ENCODE results near the gene CARD11. TPM values are rescaled to one million over a fixed set of nuclear protein-coding genes. Genes with fewer than 3 reads are reported as not detected.

CARD11 gene
- total RNA-seq, 2 donors from 2014 or later, result 3.7 to 4.4 TPM

DNA sequence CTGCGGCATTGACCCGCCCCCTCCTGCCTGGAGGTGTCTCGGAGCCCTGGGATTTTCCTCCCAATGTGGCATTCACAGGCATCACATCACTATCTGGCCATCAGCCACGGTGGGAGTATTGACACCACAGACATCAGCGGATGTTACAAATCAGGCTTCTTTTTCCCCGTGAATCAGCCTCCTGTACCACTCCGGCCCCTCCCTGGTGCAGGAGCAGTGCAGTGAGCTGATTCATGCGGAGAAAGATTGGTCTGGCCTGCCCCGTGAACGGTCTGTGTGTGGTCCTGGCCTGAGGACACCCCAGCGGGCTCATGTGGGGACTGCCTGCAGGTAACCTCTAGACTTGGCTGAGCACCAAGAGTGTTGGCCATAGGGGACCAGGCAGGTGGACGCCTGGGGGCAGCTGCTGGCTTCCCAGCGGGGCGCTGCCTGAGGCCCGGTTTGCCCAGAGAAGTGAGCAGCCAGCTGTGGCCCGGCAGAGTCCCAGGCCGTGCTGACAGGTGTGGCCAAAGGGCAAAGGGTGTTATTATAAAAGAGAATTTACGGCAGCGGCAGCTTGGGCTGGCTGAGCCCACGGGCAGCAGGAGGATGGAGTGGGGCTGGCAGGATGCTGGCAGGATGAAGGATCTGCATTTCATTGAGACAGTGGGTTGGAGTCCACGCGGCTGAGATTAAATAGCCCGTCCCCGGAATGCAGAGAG is 167.5 kb downstream of the CARD11 start:
- no peak for TF ChIP-seq CTCF (IDR thresholded peaks at IDR 0.05)
- DNase-seq (ENCODE audit: low spot score) (no peak), ATAC-seq (ENCODE audit: insufficient number of reproducible peaks, low FRiP score, low read depth) (no peak)
- no peak overlapping the region for H3K4me3 ChIP-seq
- no peaks in the 10 kb centered on the region for H3K27me3 ChIP-seq (replicated peaks; ENCODE audit: insufficient read depth)
- H3K4me1 ChIP-seq (ENCODE audit: control insufficient read depth in 1 of 2, low read depth in 2 of 2), result no peaks in the 10 kb centered on the region
- no peak overlapping the region for H3K27ac ChIP-seq
- no peaks in the 10 kb centered on the region for H3K36me3 ChIP-seq
- no peaks in the 10 kb centered on the region for H3K9me3 ChIP-seq

DNA sequence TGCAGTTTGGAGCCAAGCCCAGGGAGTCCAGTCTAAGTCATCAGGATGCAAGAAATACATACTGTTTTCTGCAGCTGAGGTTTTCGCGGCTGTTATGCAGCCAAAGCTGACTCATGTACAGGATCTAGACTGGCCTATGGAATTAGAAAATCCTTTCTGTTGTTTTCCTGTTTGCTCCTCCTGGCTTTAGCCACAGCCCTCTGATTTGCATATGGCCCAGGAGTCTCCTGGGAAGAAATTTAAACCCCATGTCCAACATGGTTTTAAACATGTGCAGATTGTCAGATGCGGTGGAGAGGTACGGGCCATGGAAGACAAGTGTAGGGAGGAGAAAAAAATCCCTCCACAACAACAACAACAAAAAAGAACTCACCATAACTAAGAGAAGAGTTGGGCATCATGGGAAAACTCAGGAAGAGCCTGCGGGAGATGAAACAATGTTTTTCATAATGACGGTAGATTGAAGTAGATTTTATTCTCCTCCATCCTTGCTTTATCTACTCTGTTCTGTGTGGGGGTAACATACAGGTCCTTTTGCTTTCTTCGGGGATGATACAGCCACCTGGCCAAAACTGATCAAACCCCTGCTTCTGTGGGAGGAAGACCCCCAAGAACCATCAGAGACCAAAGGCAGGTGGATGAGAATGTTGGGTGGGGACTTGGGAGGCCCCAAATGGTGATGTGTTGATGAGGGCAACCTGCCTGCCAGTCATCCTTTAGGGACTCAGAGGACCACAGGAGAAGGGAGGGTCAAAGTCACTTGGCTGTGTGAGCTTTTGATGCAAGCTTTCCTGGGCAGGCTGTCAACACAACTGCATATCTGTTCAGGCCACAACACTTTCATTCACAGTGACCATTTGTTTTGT is 169.7 kb downstream of the CARD11 start:
- ATAC-seq (ENCODE audit: insufficient number of reproducible peaks, low FRiP score, low read depth) (no peak), DNase-seq (ENCODE audit: low spot score) (no peak)
- no peaks in the 10 kb centered on the region for H3K4me1 ChIP-seq (ENCODE audit: control insufficient read depth in 1 of 2, low read depth in 2 of 2)
- H3K27ac ChIP-seq, result no peak overlapping the region
- TF ChIP-seq CTCF (IDR thresholded peaks at IDR 0.05), result no peak
- H3K36me3 ChIP-seq, result no peaks in the 10 kb centered on the region
- no peaks in the 10 kb centered on the region for H3K27me3 ChIP-seq (replicated peaks; ENCODE audit: insufficient read depth)
- H3K4me3 ChIP-seq, result no peak overlapping the region
- H3K9me3 ChIP-seq, result no peaks in the 10 kb centered on the region

DNA sequence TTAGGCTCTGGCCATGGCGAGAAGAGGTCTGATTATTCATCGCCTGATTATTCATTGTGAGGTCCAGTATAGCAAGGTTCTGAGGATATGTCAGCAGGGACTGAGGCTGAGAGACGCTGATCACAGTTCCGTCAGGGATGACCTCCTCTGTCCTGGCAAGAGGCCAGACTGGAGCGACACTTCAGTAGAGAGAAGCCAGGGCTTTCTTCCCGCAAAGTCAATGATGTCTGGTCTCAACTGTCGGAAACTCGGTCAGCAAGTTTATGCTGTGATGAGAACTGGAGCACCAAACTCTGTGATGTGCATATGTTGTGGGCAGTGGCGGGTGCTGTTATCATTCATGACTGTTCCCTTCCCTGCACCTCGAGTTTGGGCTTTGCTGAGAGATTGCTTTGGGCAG is 170.5 kb downstream of the CARD11 start:
- DNase-seq (ENCODE audit: low spot score) (no peak), ATAC-seq (ENCODE audit: insufficient number of reproducible peaks, low FRiP score, low read depth) (no peak)
- H3K27me3 ChIP-seq (replicated peaks; ENCODE audit: insufficient read depth), result no peaks in the 10 kb centered on the region
- no peaks in the 10 kb centered on the region for H3K36me3 ChIP-seq
- no peak overlapping the region for H3K27ac ChIP-seq
- TF ChIP-seq CTCF (IDR thresholded peaks at IDR 0.05), result no peak
- H3K4me3 ChIP-seq, result no peak overlapping the region
- no peaks in the 10 kb centered on the region for H3K4me1 ChIP-seq (ENCODE audit: control insufficient read depth in 1 of 2, low read depth in 2 of 2)
- H3K9me3 ChIP-seq, result no peaks in the 10 kb centered on the region

GRCh38 chr7:2872296-2872874 is 171.3 kb downstream of the CARD11 start:
- no peaks in the 10 kb centered on the region for H3K4me1 ChIP-seq (ENCODE audit: control insufficient read depth in 1 of 2, low read depth in 2 of 2)
- no peaks in the 10 kb centered on the region for H3K27me3 ChIP-seq (replicated peaks; ENCODE audit: insufficient read depth)
- no peak for TF ChIP-seq CTCF (IDR thresholded peaks at IDR 0.05)
- no peaks in the 10 kb centered on the region for H3K36me3 ChIP-seq
- H3K9me3 ChIP-seq, result no peaks in the 10 kb centered on the region
- no peak for DNase-seq (ENCODE audit: low spot score)
- H3K27ac ChIP-seq, result no peak overlapping the region
- no peak overlapping the region for H3K4me3 ChIP-seq
- ATAC-seq (ENCODE audit: insufficient number of reproducible peaks, low FRiP score, low read depth), result no peak

DNA sequence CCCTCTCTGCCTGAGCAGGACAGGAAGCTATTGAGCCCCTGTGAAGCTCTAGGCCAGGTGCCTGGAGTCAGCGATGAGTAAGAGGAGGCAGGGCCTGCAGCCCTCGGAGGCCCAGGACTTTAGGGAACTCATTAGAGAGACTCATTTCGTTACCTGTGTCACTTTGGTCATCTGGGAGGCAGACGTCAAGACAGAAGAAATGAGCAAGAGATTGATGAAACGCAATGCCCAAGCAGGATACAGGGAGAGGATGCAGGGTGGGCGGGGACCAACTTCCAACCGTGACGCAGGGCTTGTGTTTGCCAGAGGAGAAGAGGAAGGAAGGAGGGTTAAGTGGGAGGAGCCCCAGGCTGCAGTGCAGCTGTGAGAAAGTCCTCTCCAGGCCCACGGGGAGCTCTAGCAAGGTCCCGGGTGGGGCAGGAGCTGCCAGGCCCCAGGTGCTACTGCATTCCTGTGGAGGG is 173.2 kb downstream of the CARD11 start:
- no peak for TF ChIP-seq CTCF (IDR thresholded peaks at IDR 0.05)
- Histone ChIP-seq H3K4me1 (ENCODE audit: control insufficient read depth in 1 of 2, low read depth in 2 of 2) (peaks cover 0 to under 1% of the 10 kb centered on the region in 2 donors), H3K36me3 (no peaks in the 10 kb centered on the region), H3K27ac (no peak overlapping the region), H3K9me3 (no peaks in the 10 kb centered on the region), H3K4me3 (no peak overlapping the region), H3K27me3 (replicated peaks; ENCODE audit: insufficient read depth) (no peaks in the 10 kb centered on the region)
- no peak for ATAC-seq (ENCODE audit: insufficient number of reproducible peaks, low FRiP score, low read depth)
- DNase-seq (ENCODE audit: low spot score), result no peak
